Kidney (tissue), 14 donors: ENCODE results near the gene JAKMIP1. TPM values are rescaled to one million over a fixed set of nuclear protein-coding genes. Genes with fewer than 3 reads are reported as not detected.

Source experiments
- DNase-seq, 5 donors: peaks; one replicate each; pipeline ENCODE4 v3.0.0-alpha.2; 2013 to 2020
- FAIRE-seq: peaks from 2 replicates; lab custom pipeline; 2012; peaks lifted over from hg19 to GRCh38; lab: Jason Lieb, UNC
- H3K27ac ChIP-seq, 2 donors: one replicate each; pipeline ENCODE4 v1.7.0; 2013; ENCODE audit warnings: low read depth in 2 of 2, low read length in 2 of 2, inconsistent platforms in 1 of 2
- H3K27me3 ChIP-seq: one replicate; pipeline ENCODE4 v1.7.1; 2013; ENCODE audit warnings: low read length, inconsistent platforms; ENCODE audit not compliant: control insufficient read depth, insufficient read depth
- H3K36me3 ChIP-seq, 3 donors: one replicate each; pipeline versions ENCODE4 v1.7.0 to v1.7.1; 2013; ENCODE audit warnings: low read length in 3 of 3, control low read depth in 1 of 3, inconsistent platforms in 1 of 3; ENCODE audit not compliant: insufficient read depth in 3 of 3, control insufficient read depth in 2 of 3
- H3K4me1 ChIP-seq, 3 donors: one replicate each; pipeline versions ENCODE4 v1.7.0 to v1.7.1; 2013; ENCODE audit warnings: low read length in 3 of 3, inconsistent platforms in 1 of 3, low read depth in 1 of 3; ENCODE audit not compliant: control insufficient read depth in 2 of 3, insufficient read depth in 2 of 3
- H3K4me3 ChIP-seq, 3 donors: one replicate each; pipeline versions ENCODE4 v1.7.0 to v1.8.1; 2013; ENCODE audit warnings: low read length in 3 of 3, control low read depth in 1 of 3, inconsistent platforms in 1 of 3
- H3K9ac ChIP-seq, 3 donors: one replicate each; pipeline versions ENCODE4 v1.7.0 to v1.7.1; 2013; ENCODE audit warnings: low read length in 3 of 3, control low read depth in 1 of 3, inconsistent platforms in 1 of 3
- H3K9me3 ChIP-seq, 3 donors: one replicate each; pipeline versions ENCODE4 v1.7.0 to v1.7.1; 2013; ENCODE audit warnings: low read length in 3 of 3, control low read depth in 1 of 3, inconsistent platforms in 1 of 3; ENCODE audit not compliant: control insufficient read depth in 2 of 3, insufficient read depth in 1 of 3
- intact Hi-C: fragments of 100-400 bp; cut with DNase I; formaldehyde crosslinking; loops from one replicate; pipeline ENCODE4 v1.11.1; 2022
- polyA plus RNA-seq: library from polyadenylated mRNA; stranded (reverse); fragments of 350-450 nt; fragmentation: Illumina TruSeq; extraction: RNeasy Lipid Tissue Mini Kit (QIAGEN cat#74804); gene quantifications from one replicate; pipeline ENCODE4 v1.2.3, GENCODE V29; 2014; ENCODE audit warnings: low read depth, low replicate concordance; ENCODE audit not compliant: insufficient read depth
- total RNA-seq: library from RNA; stranded (reverse); fragmentation: NEBNext Ultra II Directional; extraction: Animal tissue kit (Norgen Biotek cat#: 25700); gene quantifications from one replicate; pipeline ENCODE4 v1.2.1, GENCODE V29; 2021
- TF ChIP-seq, protein P1 (sequence below): IDR thresholded peaks from 3 replicates; pipeline ENCODE4 v1.5.1; 2012; ENCODE audit warnings: mild to moderate bottlenecking, moderate library complexity, borderline replicate concordance; ENCODE audit not compliant: insufficient read depth; ENCODE audit errors: extremely low read depth
- donor health status: control.
- donor health status: control.
- donor health status: control.
- donor health status: control.
- donor health status: control.
- donor health status: DM: yes; HTN: yes; CAD: no.
- donor health status: Normal renal cell carcinoma (clear cell type).

JAKMIP1 gene
- total and polyA plus RNA-seq, 2 donors from 2014 or later, result 0.69 TPM; not detected in 1

DNA sequence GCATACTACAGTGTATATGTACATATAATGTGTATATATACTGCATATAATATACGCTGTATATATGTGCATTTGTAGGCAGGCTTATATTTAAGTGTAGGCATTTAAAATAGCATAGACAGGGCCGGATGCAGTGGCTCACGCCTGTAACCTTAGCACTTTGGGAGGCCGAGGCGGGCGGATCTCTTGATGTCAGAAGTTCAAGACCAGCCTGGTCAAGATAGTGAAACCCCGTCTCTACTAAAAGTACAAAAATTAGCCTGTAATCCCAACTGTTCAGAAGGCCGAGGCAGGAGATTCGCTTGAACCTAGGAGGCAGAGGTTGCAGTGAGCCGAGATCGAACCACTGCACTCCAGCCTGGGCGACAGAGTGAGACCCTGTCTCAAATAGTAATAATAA, 78.4 kb downstream of the JAKMIP1 start:
- FAIRE-seq, result no peak
- intact Hi-C loops, result no loop called here
- TF ChIP-seq, protein P1, sequence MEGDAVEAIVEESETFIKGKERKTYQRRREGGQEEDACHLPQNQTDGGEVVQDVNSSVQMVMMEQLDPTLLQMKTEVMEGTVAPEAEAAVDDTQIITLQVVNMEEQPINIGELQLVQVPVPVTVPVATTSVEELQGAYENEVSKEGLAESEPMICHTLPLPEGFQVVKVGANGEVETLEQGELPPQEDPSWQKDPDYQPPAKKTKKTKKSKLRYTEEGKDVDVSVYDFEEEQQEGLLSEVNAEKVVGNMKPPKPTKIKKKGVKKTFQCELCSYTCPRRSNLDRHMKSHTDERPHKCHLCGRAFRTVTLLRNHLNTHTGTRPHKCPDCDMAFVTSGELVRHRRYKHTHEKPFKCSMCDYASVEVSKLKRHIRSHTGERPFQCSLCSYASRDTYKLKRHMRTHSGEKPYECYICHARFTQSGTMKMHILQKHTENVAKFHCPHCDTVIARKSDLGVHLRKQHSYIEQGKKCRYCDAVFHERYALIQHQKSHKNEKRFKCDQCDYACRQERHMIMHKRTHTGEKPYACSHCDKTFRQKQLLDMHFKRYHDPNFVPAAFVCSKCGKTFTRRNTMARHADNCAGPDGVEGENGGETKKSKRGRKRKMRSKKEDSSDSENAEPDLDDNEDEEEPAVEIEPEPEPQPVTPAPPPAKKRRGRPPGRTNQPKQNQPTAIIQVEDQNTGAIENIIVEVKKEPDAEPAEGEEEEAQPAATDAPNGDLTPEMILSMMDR, result no peak
- H3K9ac ChIP-seq, result no peak overlapping the region
- no peaks in the 10 kb centered on the region for H3K27me3 ChIP-seq
- no peaks in the 10 kb centered on the region for H3K9me3 ChIP-seq
- H3K4me3 ChIP-seq, result no peak overlapping the region
- no peak overlapping the region for H3K27ac ChIP-seq
- H3K4me1 ChIP-seq, result no peaks in the 10 kb centered on the region
- no peaks in the 10 kb centered on the region for H3K36me3 ChIP-seq
- no peak for DNase-seq

DNA sequence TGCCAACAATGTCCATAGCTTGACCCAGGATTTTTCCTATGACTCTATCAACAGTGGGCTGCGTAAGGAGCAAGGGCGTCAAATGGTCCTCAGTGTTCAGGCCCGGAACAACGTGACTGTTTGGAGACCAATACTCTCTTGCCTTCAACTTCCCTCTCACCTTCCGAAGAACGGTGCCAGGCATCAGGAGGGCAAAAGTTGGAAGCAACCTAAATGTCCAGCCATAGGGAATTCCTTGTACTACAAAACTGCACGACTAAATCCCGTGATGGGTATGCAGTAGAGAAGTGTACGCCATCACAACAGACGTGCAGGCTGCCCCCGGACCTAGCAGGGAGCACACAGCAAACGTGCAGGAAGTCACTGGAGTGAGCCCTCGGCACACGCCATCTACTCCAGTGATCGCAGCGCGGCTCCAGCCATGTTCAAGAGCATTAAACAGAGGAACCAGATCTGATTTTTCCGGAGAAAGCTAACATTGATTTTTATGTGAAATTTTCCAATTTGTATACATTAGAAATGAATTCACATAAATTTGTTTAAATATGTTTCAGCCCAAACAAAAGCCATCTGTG, 79.0 kb downstream of the JAKMIP1 start:
- peak in 1 of 5 donors; percentile 7 for DNase-seq
- no peak for FAIRE-seq
- Histone ChIP-seq H3K9ac (no peak overlapping the region), H3K9me3 (no peaks in the 10 kb centered on the region), H3K4me3 (no peak overlapping the region), H3K27me3 (no peaks in the 10 kb centered on the region), H3K4me1 (no peaks in the 10 kb centered on the region), H3K36me3 (no peaks in the 10 kb centered on the region), H3K27ac (no peak overlapping the region)
- TF ChIP-seq, protein P1, result no peak
- intact Hi-C loops, result no loop called here

DNA sequence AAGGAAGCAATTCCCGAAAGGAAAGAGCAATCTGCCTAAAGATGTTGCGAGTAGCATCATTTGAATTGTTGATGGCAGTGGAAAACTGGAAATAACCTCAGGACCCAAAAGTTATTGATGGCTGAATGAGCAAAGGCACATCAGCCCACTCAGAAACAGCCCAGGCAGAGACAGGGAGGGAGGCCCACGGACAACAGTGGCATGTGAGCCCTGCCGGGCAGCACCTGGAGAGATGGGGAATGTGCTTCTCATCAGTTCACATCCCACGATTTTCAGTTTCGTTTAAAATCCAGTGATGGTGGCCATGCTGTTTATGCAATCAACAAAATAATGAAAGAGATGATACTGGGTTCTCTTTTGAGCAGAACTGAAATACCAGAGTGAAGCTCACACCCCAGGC, 80.0 kb downstream of the JAKMIP1 start:
- intact Hi-C loops, result no loop called here
- FAIRE-seq, result no peak

More for the DNA sequence above, 80.0 kb downstream of the JAKMIP1 start:
- peak in 1 of 5 donors; percentile 2 for DNase-seq
- H3K9me3 ChIP-seq, result no peaks in the 10 kb centered on the region
- H3K36me3 ChIP-seq, result no peaks in the 10 kb centered on the region
- no peaks in the 10 kb centered on the region for H3K27me3 ChIP-seq
- H3K9ac ChIP-seq, result no peak overlapping the region
- no peaks in the 10 kb centered on the region for H3K4me1 ChIP-seq
- TF ChIP-seq, protein P1, result no peak
- H3K27ac ChIP-seq, result no peak overlapping the region
- H3K4me3 ChIP-seq, result no peak overlapping the region
